GM12801 (cell line): ENCODE measurements around the gene GJA8.

Experiments used
- CTCF ChIP-seq: IDR thresholded peaks from one replicate; pipeline ENCODE4 v1.5.1; 2011; ENCODE audit warnings: control low read depth; ENCODE audit not compliant: insufficient read length; ENCODE audit errors: extremely low read depth

GJA8 gene

GRCh38 chr1:147892216-147892615 is 10.4 kb upstream of the GJA8 start:
- no peak for TF ChIP-seq CTCF

GRCh38 chr1:147892731-147893214 is 9.8 kb upstream of the GJA8 start:
- peak; percentile 88 for TF ChIP-seq CTCF

- no peak for TF ChIP-seq CTCF
Observed at GRCh38 chr1:147895123-147895522, 7.5 kb upstream of the GJA8 start.

GRCh38 chr1:147897029-147897752 is 5.4 kb upstream of the GJA8 start:
- no peak for TF ChIP-seq CTCF

GRCh38 chr1:147897789-147898188 is 4.8 kb upstream of the GJA8 start:
- TF ChIP-seq CTCF: no peak

GRCh38 chr1:147904726-147905125 is 2.1 kb downstream of the GJA8 start:
- no peak for TF ChIP-seq CTCF

GRCh38 chr1:147907786-147908509 is 5.4 kb downstream of the GJA8 start:
- TF ChIP-seq CTCF: no peak
